Stomach (tissue), 4 donors: ENCODE measurements around the gene TSTD2.

Source experiments
- CTCF ChIP-seq, 7 experiments: fragments of 450-650 bp in 4 of 7; fragments of 200-600 bp in 3 of 7; sonication (generic) in 3 of 7; IDR thresholded peaks; one replicate each; pipeline ENCODE4 v1.5.1; 2016 to 2019; ENCODE audit warnings: antibody characterized with exemption in 7 of 7, control low read depth in 2 of 7, mild to moderate bottlenecking in 1 of 7
- POLR2A ChIP-seq, 4 donors: fragments of 450-650 bp; IDR thresholded peaks; one replicate each; pipeline ENCODE4 v1.6.1; 2016; ENCODE audit warnings: antibody characterized with exemption in 4 of 4, control low read depth in 2 of 4, mild to moderate bottlenecking in 1 of 4, moderate library complexity in 1 of 4
- POLR2AphosphoS5 ChIP-seq, 3 donors: sonication (generic); formaldehyde crosslinking; IDR thresholded peaks; one replicate each; pipeline ENCODE4 v1.6.1; 2016; ENCODE audit warnings: antibody characterized with exemption in 3 of 3

GRCh38 chr9:97666907-97667686 is 33.9 kb upstream of the TSTD2 start:
- TF ChIP-seq POLR2A (IDR thresholded peaks at IDR 0.05) = no peak
- TF ChIP-seq POLR2AphosphoS5 (IDR thresholded peaks at IDR 0.05) = no peak
- TF ChIP-seq CTCF (IDR thresholded peaks at IDR 0.05) = no peak
